IPS-18a (cell line): ENCODE results near the gene PCOLCE2.

Source experiments
- H3K27ac ChIP-seq: one replicate; pipeline ENCODE4 v1.5.1; 2013; ENCODE audit warnings: low read length
- H3K27me3 ChIP-seq: one replicate; pipeline ENCODE4 v1.6.1; 2013; ENCODE audit warnings: mild to moderate bottlenecking, low read length; ENCODE audit not compliant: control insufficient read depth, insufficient read depth
- H3K36me3 ChIP-seq: one replicate; pipeline ENCODE4 v1.6.1; 2013; ENCODE audit warnings: low read depth, low read length; ENCODE audit not compliant: control insufficient read depth
- H3K4me1 ChIP-seq: one replicate; pipeline ENCODE4 v1.6.1; 2013; ENCODE audit warnings: low read depth, low read length; ENCODE audit not compliant: control insufficient read depth
- H3K4me3 ChIP-seq: one replicate; pipeline ENCODE4 v1.5.1; 2013; ENCODE audit warnings: low read length
- H3K9ac ChIP-seq: one replicate; pipeline ENCODE4 v1.6.1; 2013; ENCODE audit warnings: mild to moderate bottlenecking, low read length, moderate library complexity
- H3K9me3 ChIP-seq: one replicate; pipeline ENCODE4 v1.6.1; 2013; ENCODE audit warnings: low read depth, low read length; ENCODE audit not compliant: control insufficient read depth

The PCOLCE2 gene

GRCh38 chr3:142916605-142917004 lies 27.7 kb upstream of the PCOLCE2 start:
- no peak overlapping the region for H3K27ac ChIP-seq
- no peak overlapping the region for H3K4me3 ChIP-seq
- no peaks in the 10 kb centered on the region for H3K4me1 ChIP-seq
- no peaks in the 10 kb centered on the region for H3K27me3 ChIP-seq
- no peaks in the 10 kb centered on the region for H3K36me3 ChIP-seq
- H3K9ac ChIP-seq: no peak overlapping the region
- H3K9me3 ChIP-seq: no peaks in the 10 kb centered on the region

GRCh38 chr3:142915636-142916035 lies 26.8 kb upstream of the PCOLCE2 start:
- no peak overlapping the region for H3K4me3 ChIP-seq
- H3K9me3 ChIP-seq: no peaks in the 10 kb centered on the region
- no peaks in the 10 kb centered on the region for H3K27me3 ChIP-seq
- no peak overlapping the region for H3K27ac ChIP-seq
- no peak overlapping the region for H3K9ac ChIP-seq
- no peaks in the 10 kb centered on the region for H3K4me1 ChIP-seq
- no peaks in the 10 kb centered on the region for H3K36me3 ChIP-seq

- Histone ChIP-seq H3K9me3 (no peaks in the 10 kb centered on the region), H3K9ac (no peak overlapping the region), H3K36me3 (no peaks in the 10 kb centered on the region)
These were observed 25.5 kb upstream of the PCOLCE2 start for GRCh38 chr3:142914286-142914811.

GRCh38 chr3:142913432-142913831 lies 24.5 kb upstream of the PCOLCE2 start:
- no peaks in the 10 kb centered on the region for H3K27me3 ChIP-seq
- H3K4me3 ChIP-seq: no peak overlapping the region
- H3K4me1 ChIP-seq: no peaks in the 10 kb centered on the region
- no peak overlapping the region for H3K27ac ChIP-seq
- no peaks in the 10 kb centered on the region for H3K36me3 ChIP-seq
- H3K9me3 ChIP-seq: no peaks in the 10 kb centered on the region
- H3K9ac ChIP-seq: no peak overlapping the region

More at GRCh38 chr3:142914286-142914811, 25.5 kb upstream of the PCOLCE2 start:
- Histone ChIP-seq H3K4me3 (no peak overlapping the region), H3K27me3 (no peaks in the 10 kb centered on the region), H3K4me1 (no peaks in the 10 kb centered on the region), H3K27ac (no peak overlapping the region)

GRCh38 chr3:142912402-142913172 lies 23.7 kb upstream of the PCOLCE2 start:
- Histone ChIP-seq H3K9ac (no peak overlapping the region), H3K27ac (no peak overlapping the region), H3K4me1 (no peaks in the 10 kb centered on the region), H3K9me3 (no peaks in the 10 kb centered on the region), H3K27me3 (no peaks in the 10 kb centered on the region), H3K36me3 (no peaks in the 10 kb centered on the region), H3K4me3 (no peak overlapping the region)

- H3K27ac ChIP-seq: no peak overlapping the region
- H3K4me1 ChIP-seq: no peaks in the 10 kb centered on the region
- H3K27me3 ChIP-seq: no peaks in the 10 kb centered on the region
- no peaks in the 10 kb centered on the region for H3K9me3 ChIP-seq
- H3K9ac ChIP-seq: no peak overlapping the region
- no peaks in the 10 kb centered on the region for H3K36me3 ChIP-seq
- H3K4me3 ChIP-seq: no peak overlapping the region
These were observed 21.4 kb upstream of the PCOLCE2 start for GRCh38 chr3:142910280-142910679.

GRCh38 chr3:142909282-142909681 lies 20.4 kb upstream of the PCOLCE2 start:
- no peak overlapping the region for H3K27ac ChIP-seq
- no peaks in the 10 kb centered on the region for H3K36me3 ChIP-seq
- no peaks in the 10 kb centered on the region for H3K9me3 ChIP-seq
- no peak overlapping the region for H3K9ac ChIP-seq
- no peaks in the 10 kb centered on the region for H3K4me1 ChIP-seq
- H3K4me3 ChIP-seq: no peak overlapping the region
- no peaks in the 10 kb centered on the region for H3K27me3 ChIP-seq

GRCh38 chr3:142907996-142908395 lies 19.1 kb upstream of the PCOLCE2 start:
- Histone ChIP-seq H3K27ac (no peak overlapping the region), H3K4me1 (no peaks in the 10 kb centered on the region), H3K27me3 (no peaks in the 10 kb centered on the region), H3K36me3 (no peaks in the 10 kb centered on the region), H3K9ac (no peak overlapping the region), H3K4me3 (no peak overlapping the region), H3K9me3 (no peaks in the 10 kb centered on the region)

GRCh38 chr3:142904639-142905436 lies 16.0 kb upstream of the PCOLCE2 start:
- Histone ChIP-seq H3K9ac (no peak overlapping the region), H3K27ac (no peak overlapping the region), H3K27me3 (no peaks in the 10 kb centered on the region), H3K4me1 (no peaks in the 10 kb centered on the region), H3K4me3 (no peak overlapping the region), H3K36me3 (no peaks in the 10 kb centered on the region), H3K9me3 (no peaks in the 10 kb centered on the region)

- H3K9ac ChIP-seq: no peak overlapping the region
- no peak overlapping the region for H3K4me3 ChIP-seq
- no peaks in the 10 kb centered on the region for H3K9me3 ChIP-seq
- H3K4me1 ChIP-seq: no peaks in the 10 kb centered on the region
- no peaks in the 10 kb centered on the region for H3K36me3 ChIP-seq
- H3K27me3 ChIP-seq: no peaks in the 10 kb centered on the region
- H3K27ac ChIP-seq: no peak overlapping the region
These were observed 13.5 kb upstream of the PCOLCE2 start for GRCh38 chr3:142902356-142902755.

GRCh38 chr3:142898346-142899213 lies 9.7 kb upstream of the PCOLCE2 start:
- H3K36me3 ChIP-seq: no peaks in the 10 kb centered on the region
- no peak overlapping the region for H3K27ac ChIP-seq
- no peaks in the 10 kb centered on the region for H3K27me3 ChIP-seq
- no peak overlapping the region for H3K4me3 ChIP-seq
- H3K4me1 ChIP-seq: no peaks in the 10 kb centered on the region
- no peaks in the 10 kb centered on the region for H3K9me3 ChIP-seq
- no peak overlapping the region for H3K9ac ChIP-seq
